Fibroblast of mammary gland (primary cell): Measurements from ENCODE around the gene UST.
A peak's percentile ranks its signal among the peaks of the same experiment; 100 is the strongest.

Source experiments
- DNase-seq: peaks from one replicate; pipeline ENCODE4 v3.0.0-alpha.2; 2010; ENCODE audit warnings: low read depth
- H3K4me3 ChIP-seq: 2 replicates; pipeline ENCODE4 v1.5.1; 2011; ENCODE audit warnings: low read depth, mild to moderate bottlenecking, low read length, moderate library complexity; ENCODE audit not compliant: control insufficient read depth
- CTCF ChIP-seq: conservative IDR thresholded peaks from 2 replicates; pipeline ENCODE4 v1.5.1; 2011; ENCODE audit warnings: low read depth, low read length, inconsistent platforms; ENCODE audit not compliant: control insufficient read depth, insufficient read depth

UST gene

GRCh38 chr6:148703900-148704299 lies 42.9 kb upstream of the UST start:
- no peak overlapping the region for H3K4me3 ChIP-seq
- no peak for TF ChIP-seq CTCF
- DNase-seq = no peak

- DNase-seq = no peak
- TF ChIP-seq CTCF = no peak
- H3K4me3 ChIP-seq = no peak overlapping the region
Measured at GRCh38 chr6:148704400-148705246, 42.2 kb upstream of the UST start.

- no peak for DNase-seq
- H3K4me3 ChIP-seq = no peak overlapping the region
- TF ChIP-seq CTCF = no peak
Measured at GRCh38 chr6:148708707-148709106, 38.1 kb upstream of the UST start.

GRCh38 chr6:148709577-148709976 lies 37.3 kb upstream of the UST start:
- no peak overlapping the region for H3K4me3 ChIP-seq
- DNase-seq = peak; percentile 47
- TF ChIP-seq CTCF = no peak

GRCh38 chr6:148711833-148712654 lies 34.8 kb upstream of the UST start:
- peak; percentile 33 for DNase-seq
- H3K4me3 ChIP-seq = no peak overlapping the region
- no peak for TF ChIP-seq CTCF

GRCh38 chr6:148713033-148713738 lies 33.6 kb upstream of the UST start:
- no peak overlapping the region for H3K4me3 ChIP-seq
- DNase-seq = no peak
- TF ChIP-seq CTCF = no peak
